ENCODE results near the gene KDM4C. TPM values are rescaled to one million over a fixed set of nuclear protein-coding genes. Genes with fewer than 3 reads are reported as not detected.

KDM4C gene
- total RNA-seq, 1 donor from 2014 or later, result 18.2 TPM

- H3K9me3 Mint-ChIP-seq (ENCODE audit: unreplicated experiment), result no peaks in the 10 kb centered on the region
- FAIRE-seq (no peak), DNase-seq (ENCODE audit: low read depth) (no peak)
- no peaks in the 10 kb centered on the region for H3K9me3 ChIP-seq (ENCODE audit: insufficient read depth, low read depth, low read length)
- H3K36me3 Mint-ChIP-seq (ENCODE audit: low read depth, unreplicated experiment), result peaks cover 5% of the 10 kb centered on the region
- H2AFZ ChIP-seq (ENCODE audit: low read depth, low read length), result no peak overlapping the region
- H3K27ac ChIP-seq (ENCODE audit: low read depth, low read length), result no peak overlapping the region
- no peak overlapping the region for H3K4me2 ChIP-seq (ENCODE audit: low read length)
- H4K20me1 ChIP-seq (ENCODE audit: insufficient read depth, low read length), result no peaks in the 10 kb centered on the region
- no peaks in the 10 kb centered on the region for H3K4me1 ChIP-seq (ENCODE audit: insufficient read depth, low read length)
- no peaks in the 10 kb centered on the region for H3K27me3 Mint-ChIP-seq (ENCODE audit: low read depth, unreplicated experiment)
- no peak overlapping the region for H3K4me3 ChIP-seq (ENCODE audit: insufficient read depth, low read depth, low read length)
- H3K4me3 Mint-ChIP-seq (ENCODE audit: unreplicated experiment), result no peak overlapping the region
- no peaks in the 10 kb centered on the region for H3K79me2 ChIP-seq (ENCODE audit: insufficient read depth, low read length)
- TF ChIP-seq CTCF (IDR thresholded peaks at IDR 0.05; ENCODE audit: insufficient read depth, low read depth, low read length), result no peak
- no peak for TF ChIP-seq EZH2 (IDR thresholded peaks at IDR 0.05; ENCODE audit: insufficient read depth, low read length)
- H3K4me1 Mint-ChIP-seq (ENCODE audit: low read depth, unreplicated experiment), result no peaks in the 10 kb centered on the region
- H3K36me3 ChIP-seq (ENCODE audit: insufficient read depth, low read length), result no peaks in the 10 kb centered on the region
- no peak overlapping the region for H3K9ac ChIP-seq (ENCODE audit: low read length)
- H3K27ac Mint-ChIP-seq (ENCODE audit: unreplicated experiment), result no peak overlapping the region
- no peaks in the 10 kb centered on the region for H3K27me3 ChIP-seq (ENCODE audit: insufficient read depth, low read length)
Observed at GRCh38 chr9:7037176-7037575, 279.4 kb downstream of the KDM4C start.

DNA sequence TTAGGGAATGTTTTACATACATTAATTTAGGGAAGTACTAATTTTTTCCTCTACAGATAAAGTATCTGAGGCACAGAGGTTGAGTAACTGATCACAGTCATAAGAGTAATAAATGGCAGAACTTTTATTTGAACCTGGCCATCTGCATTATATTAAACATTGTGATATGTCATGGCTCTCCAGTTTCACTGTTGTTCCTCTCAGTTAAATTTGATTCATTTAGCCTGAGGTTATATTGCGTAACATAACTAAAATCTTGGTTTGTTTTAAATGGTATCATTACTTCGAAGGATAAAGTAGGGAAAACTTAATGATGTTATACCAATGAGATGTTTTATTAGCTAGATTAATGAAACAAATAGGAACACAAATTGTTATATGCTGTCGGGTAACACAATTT, 284.4 kb downstream of the KDM4C start:
- no peak overlapping the region for H2AFZ ChIP-seq (ENCODE audit: low read depth, low read length)
- TF ChIP-seq EZH2 (IDR thresholded peaks at IDR 0.05; ENCODE audit: insufficient read depth, low read length) (no peak), CTCF (IDR thresholded peaks at IDR 0.05; ENCODE audit: insufficient read depth, low read depth, low read length) (no peak)
- no peaks in the 10 kb centered on the region for H3K36me3 ChIP-seq (ENCODE audit: insufficient read depth, low read length)
- H3K9me3 ChIP-seq (ENCODE audit: insufficient read depth, low read depth, low read length), result no peaks in the 10 kb centered on the region
- H3K79me2 ChIP-seq (ENCODE audit: insufficient read depth, low read length), result no peaks in the 10 kb centered on the region
- Mint-ChIP-seq H3K27ac (ENCODE audit: unreplicated experiment) (no peak overlapping the region), H3K4me1 (ENCODE audit: low read depth, unreplicated experiment) (no peaks in the 10 kb centered on the region), H3K4me3 (ENCODE audit: unreplicated experiment) (no peak overlapping the region), H3K27me3 (ENCODE audit: low read depth, unreplicated experiment) (no peaks in the 10 kb centered on the region), H3K9me3 (ENCODE audit: unreplicated experiment) (no peaks in the 10 kb centered on the region), H3K36me3 (ENCODE audit: low read depth, unreplicated experiment) (peaks cover 1% of the 10 kb centered on the region)
- H3K9ac ChIP-seq (ENCODE audit: low read length), result no peak overlapping the region
- no peak overlapping the region for H3K4me3 ChIP-seq (ENCODE audit: insufficient read depth, low read depth, low read length)
- FAIRE-seq, result no peak
- no peaks in the 10 kb centered on the region for H3K4me1 ChIP-seq (ENCODE audit: insufficient read depth, low read length)
- no peak overlapping the region for H3K4me2 ChIP-seq (ENCODE audit: low read length)
- H3K27ac ChIP-seq (ENCODE audit: low read depth, low read length), result no peak overlapping the region
- H4K20me1 ChIP-seq (ENCODE audit: insufficient read depth, low read length), result no peaks in the 10 kb centered on the region
- no peaks in the 10 kb centered on the region for H3K27me3 ChIP-seq (ENCODE audit: insufficient read depth, low read length)
- no peak for DNase-seq (ENCODE audit: low read depth)

GRCh38 chr9:7045361-7045760, 287.6 kb downstream of the KDM4C start:
- H3K9me3 ChIP-seq (ENCODE audit: insufficient read depth, low read depth, low read length), result no peaks in the 10 kb centered on the region
- no peak overlapping the region for H3K9ac ChIP-seq (ENCODE audit: low read length)
- no peaks in the 10 kb centered on the region for H3K27me3 Mint-ChIP-seq (ENCODE audit: low read depth, unreplicated experiment)
- DNase-seq (ENCODE audit: low read depth) (no peak), FAIRE-seq (no peak)
- H3K36me3 Mint-ChIP-seq (ENCODE audit: low read depth, unreplicated experiment), result peaks cover 1% of the 10 kb centered on the region
- H4K20me1 ChIP-seq (ENCODE audit: insufficient read depth, low read length), result no peaks in the 10 kb centered on the region
- no peaks in the 10 kb centered on the region for H3K36me3 ChIP-seq (ENCODE audit: insufficient read depth, low read length)
- no peaks in the 10 kb centered on the region for H3K4me1 Mint-ChIP-seq (ENCODE audit: low read depth, unreplicated experiment)
- no peak overlapping the region for H3K4me3 Mint-ChIP-seq (ENCODE audit: unreplicated experiment)
- no peak overlapping the region for H3K27ac Mint-ChIP-seq (ENCODE audit: unreplicated experiment)
- H3K4me1 ChIP-seq (ENCODE audit: insufficient read depth, low read length), result no peaks in the 10 kb centered on the region
- no peak overlapping the region for H2AFZ ChIP-seq (ENCODE audit: low read depth, low read length)
- H3K4me3 ChIP-seq (ENCODE audit: insufficient read depth, low read depth, low read length), result no peak overlapping the region
- no peak overlapping the region for H3K27ac ChIP-seq (ENCODE audit: low read depth, low read length)
- H3K4me2 ChIP-seq (ENCODE audit: low read length), result no peak overlapping the region
- H3K79me2 ChIP-seq (ENCODE audit: insufficient read depth, low read length), result no peaks in the 10 kb centered on the region
- no peaks in the 10 kb centered on the region for H3K27me3 ChIP-seq (ENCODE audit: insufficient read depth, low read length)
- TF ChIP-seq EZH2 (IDR thresholded peaks at IDR 0.05; ENCODE audit: insufficient read depth, low read length) (no peak), CTCF (IDR thresholded peaks at IDR 0.05; ENCODE audit: insufficient read depth, low read depth, low read length) (no peak)
- H3K9me3 Mint-ChIP-seq (ENCODE audit: unreplicated experiment), result no peaks in the 10 kb centered on the region
